SU-DHL-6 (cell line): Measurements from ENCODE around the gene PODN.

ENCODE experiments used
- CTCF ChIP-seq: fragments of 200-600 bp; sonication (generic); IDR thresholded peaks from one replicate; pipeline ENCODE4 v1.5.1; 2017; ENCODE audit warnings: antibody characterized with exemption, mild to moderate bottlenecking, low read length, moderate library complexity; ENCODE audit not compliant: insufficient read depth, poor library complexity, severe bottlenecking
- EZH2phosphoT487 ChIP-seq: fragments of 200-600 bp; sonication (generic), shearing (Covaris generic); conservative IDR thresholded peaks from 2 replicates; pipeline ENCODE4 v1.6.1; 2018; ENCODE audit warnings: mild to moderate bottlenecking, antibody characterized with exemption, low read length, moderate library complexity, mixed read lengths

DNA sequence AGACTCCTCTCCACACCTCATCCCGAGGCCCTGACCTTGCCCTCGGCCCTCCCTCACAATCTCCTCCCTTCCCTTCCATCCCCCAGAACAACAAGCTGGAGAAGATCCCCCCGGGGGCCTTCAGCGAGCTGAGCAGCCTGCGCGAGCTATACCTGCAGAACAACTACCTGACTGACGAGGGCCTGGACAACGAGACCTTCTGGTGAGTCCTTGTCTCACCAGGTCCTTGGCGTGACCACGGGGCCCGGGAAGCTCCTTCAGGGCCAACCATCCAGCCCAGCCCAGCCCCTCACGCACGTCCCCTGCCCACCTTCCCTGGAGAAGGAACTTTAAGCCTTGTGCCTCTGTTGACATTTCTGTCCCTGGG, 15.6 kb downstream of the PODN start:
- TF ChIP-seq CTCF: no peak
- TF ChIP-seq EZH2phosphoT487: no peak
